Left forelimb (tissue), 1 donor: Measurements from ENCODE around the gene MAST2.
"Not testable (repeated sequence)": the region's sequence is repeated elsewhere in the genome, so short reads cannot be mapped to it uniquely, and the experiment has no call there.

Experiments
- DNase-seq: peaks from one replicate; pipeline ENCODE4 v3.0.0-alpha.2; 2018; ENCODE audit warnings: low spot score

MAST2 gene

GRCh38 chr1:46026531-46026930, 223.1 kb downstream of the MAST2 start:
- no peak for DNase-seq

DNA sequence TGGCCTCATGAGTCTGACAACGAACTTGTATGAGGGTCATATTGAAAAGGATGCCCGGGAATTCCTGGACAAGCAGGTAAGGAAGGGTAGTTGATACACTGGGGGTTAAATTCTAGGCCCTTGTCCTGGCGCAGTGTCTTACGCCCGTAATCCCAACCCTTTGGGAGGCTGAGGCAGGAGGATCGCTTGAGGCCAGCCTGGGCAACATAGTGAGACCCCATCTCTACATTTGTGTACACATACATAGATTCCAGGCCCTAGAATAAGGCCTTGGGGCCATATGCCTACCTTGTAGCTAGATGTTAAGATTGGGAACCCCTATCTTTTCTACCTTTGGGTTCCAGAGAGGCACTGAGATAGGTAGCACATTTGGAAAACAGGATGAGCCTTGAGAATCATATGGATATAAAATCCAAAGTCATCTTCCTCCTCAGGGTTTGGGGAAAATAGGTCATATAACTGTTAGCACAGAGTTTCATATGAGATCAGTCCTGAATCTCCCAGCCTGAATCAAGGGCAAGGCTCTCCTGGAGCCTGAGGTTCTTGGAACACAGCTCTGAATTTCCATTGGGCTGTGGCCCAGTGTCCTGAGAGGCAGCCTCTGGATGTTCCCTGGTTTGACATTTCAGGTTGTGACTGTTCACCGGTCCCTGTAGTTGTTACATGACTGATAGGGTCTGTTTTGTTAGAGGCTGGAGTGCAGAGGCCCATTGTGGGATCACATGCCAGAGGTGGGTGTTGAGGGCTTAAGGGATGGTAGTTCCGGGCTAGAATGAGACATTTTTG, 224.6 kb downstream of the MAST2 start:
- DNase-seq: no peak

DNA sequence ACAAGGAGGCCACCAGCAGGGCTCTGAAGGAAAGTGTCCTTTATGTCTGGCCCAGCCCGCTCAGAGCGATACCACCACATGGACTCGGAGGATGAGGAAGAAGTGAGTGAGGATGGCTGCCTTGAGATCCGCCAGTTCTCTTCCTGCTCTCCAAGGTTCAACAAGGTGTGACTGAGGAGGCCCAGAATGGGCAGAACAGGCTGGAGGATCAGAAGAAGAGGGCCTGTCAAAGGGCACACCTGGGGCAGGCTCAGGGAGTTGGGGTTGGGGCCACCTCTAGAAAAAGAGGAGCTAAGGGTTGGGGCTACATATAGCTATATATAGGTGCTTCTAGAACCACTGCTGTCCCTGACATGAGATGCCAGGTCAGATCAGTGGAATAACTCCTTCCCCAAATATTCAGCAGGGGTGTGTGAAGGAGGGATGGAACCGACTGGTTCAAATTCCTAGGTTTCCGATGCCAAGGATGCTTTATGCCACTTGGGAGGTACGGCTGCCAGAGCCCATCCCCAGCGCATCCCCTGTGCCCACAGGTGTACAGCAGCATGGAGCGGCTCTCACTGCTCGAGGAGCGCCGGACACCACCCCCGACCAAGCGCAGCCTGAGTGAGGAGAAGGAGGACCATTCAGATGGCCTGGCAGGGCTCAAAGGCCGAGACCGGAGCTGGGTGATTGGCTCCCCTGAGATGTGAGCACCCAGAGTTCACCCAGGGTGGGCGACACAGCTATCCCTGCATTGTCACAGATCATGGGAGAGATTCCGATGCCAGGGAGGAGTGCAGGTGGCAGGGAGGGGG, 226.9 kb downstream of the MAST2 start:
- no peak for DNase-seq

DNA sequence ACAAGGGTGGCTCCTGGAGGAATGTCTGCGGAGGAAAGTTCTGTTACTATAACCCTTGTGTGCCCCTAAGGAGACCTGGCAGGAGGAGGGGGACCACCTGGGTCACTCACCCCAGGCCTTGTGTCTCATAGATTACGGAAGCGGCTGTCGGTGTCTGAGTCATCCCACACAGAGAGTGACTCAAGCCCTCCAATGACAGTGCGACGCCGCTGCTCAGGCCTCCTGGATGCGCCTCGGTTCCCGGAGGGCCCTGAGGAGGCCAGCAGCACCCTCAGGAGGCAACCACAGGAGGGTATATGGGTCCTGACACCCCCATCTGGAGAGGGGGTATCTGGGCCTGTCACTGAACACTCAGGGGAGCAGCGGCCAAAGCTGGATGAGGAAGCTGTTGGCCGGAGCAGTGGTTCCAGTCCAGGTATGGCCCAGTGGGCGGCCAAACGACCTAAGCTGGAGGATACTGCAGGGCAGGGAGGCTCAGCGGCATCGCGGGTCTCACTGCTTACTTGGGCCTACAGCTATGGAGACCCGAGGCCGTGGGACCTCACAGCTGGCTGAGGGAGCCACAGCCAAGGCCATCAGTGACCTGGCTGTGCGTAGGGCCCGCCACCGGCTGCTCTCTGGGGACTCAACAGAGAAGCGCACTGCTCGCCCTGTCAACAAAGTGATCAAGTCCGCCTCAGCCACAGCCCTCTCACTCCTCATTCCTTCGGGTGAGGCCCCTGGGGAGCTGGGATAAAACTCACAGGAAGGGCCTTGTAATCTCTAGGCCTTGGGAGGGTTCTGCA, 227.7 kb downstream of the MAST2 start:
- no peak for DNase-seq

DNA sequence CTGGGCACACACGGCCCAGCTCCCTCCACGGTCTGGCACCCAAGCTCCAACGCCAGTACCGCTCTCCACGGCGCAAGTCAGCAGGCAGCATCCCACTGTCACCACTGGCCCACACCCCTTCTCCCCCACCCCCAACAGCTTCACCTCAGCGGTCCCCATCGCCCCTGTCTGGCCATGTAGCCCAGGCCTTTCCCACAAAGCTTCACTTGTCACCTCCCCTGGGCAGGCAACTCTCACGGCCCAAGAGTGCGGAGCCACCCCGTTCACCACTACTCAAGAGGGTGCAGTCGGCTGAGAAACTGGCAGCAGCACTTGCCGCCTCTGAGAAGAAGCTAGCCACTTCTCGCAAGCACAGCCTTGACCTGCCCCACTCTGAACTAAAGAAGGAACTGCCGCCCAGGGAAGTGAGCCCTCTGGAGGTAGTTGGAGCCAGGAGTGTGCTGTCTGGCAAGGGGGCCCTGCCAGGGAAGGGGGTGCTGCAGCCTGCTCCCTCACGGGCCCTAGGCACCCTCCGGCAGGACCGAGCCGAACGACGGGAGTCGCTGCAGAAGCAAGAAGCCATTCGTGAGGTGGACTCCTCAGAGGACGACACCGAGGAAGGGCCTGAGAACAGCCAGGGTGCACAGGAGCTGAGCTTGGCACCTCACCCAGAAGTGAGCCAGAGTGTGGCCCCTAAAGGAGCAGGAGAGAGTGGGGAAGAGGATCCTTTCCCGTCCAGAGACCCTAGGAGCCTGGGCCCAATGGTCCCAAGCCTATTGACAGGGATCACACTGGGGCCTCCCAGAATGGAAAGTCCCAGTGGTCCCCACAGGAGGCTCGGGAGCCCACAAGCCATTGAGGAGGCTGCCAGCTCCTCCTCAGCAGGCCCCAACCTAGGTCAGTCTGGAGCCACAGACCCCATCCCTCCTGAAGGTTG, 231.4 kb downstream of the MAST2 start:
- DNase-seq: no peak

DNA sequence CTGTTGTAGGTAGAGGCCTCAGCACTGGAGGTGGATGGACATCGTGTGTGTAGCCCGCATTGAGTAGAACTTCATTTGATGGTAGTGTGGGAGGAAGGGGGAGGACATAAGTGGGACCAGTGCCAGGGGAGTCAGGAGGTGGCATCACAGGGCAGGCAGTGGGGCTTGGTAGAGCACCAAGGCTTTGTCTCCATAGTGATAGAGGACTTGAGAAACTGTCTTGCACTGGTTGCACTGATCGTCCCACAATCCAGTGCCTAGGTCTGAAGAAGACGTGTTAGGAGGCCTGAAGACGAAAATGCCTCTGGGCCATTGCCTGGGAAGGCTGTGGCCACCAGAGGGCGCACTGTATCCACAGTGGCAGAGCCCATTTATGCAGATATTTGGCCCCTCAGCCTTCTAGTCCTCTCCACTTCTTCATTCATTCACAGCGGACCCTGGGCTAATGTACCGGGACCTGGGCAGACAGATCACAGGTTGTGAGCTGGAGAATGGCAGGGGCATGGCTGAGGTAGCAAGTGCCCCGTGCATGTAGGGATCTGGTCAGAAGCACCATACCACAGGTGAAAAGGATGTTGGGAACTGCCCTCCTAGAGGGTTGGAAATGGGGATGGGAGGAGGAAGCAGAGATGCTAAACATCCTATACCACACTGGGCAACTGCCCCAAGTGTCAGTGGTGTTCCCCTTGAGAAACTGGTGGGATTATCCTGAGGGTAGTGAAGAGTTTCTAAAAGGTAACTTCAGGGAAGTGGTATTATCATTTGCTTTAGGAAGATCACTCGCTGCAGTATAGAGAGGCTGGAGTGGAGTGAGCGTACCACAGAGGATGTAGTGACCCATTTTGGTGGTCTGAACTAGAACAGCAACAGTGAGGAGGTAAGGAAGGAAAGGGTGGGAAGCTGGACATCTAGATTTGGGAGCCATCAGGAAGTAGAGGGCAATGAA, 233.8 kb downstream of the MAST2 start:
- peak; percentile 88 for DNase-seq

DNA sequence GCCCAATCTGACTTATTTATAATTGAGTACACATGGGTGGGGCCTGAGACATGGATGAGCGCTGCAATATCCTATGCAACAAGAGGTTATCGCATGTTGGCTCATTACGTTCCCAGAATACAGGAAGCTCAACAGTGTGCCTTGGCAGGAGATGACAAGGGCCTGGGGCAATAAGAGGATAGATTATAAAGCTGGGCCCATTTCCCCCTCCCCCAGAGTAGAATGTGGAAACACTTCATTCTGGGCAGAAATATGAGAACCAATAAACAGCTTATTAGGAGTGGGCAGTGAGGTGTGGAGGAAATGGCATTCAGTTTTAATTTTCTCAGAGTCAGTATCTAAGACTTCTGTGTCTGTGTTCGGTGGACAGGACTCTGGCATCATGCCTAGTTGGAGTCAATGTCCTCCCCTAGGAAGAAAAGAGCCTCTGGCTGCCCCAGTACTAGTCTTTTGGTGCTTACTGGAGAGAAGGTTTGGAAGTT, 236.2 kb downstream of the MAST2 start:
- DNase-seq: no peak

GRCh38 chr1:46041551-46041950, 238.1 kb downstream of the MAST2 start:
- DNase-seq: no peak

DNA sequence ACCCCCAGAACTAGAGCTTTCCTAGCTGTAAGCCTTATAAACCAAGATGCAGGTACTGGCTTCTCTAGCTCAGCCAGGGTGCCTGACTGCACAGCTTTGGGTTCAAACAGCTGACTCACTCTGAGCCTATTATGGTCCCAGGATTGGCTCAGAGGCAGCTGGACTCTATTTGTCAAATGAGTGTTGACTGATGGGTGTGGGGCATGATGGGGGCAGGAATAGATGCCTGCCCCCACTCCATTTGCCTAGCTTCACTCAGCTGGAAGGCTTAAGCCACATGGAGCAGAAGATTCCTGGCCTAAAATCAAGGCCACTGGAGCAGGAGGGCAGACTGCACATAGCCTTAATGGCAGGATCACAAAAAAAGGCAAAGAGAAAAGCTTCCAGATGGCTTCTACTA, 238.6 kb downstream of the MAST2 start:
- no peak for DNase-seq

DNA sequence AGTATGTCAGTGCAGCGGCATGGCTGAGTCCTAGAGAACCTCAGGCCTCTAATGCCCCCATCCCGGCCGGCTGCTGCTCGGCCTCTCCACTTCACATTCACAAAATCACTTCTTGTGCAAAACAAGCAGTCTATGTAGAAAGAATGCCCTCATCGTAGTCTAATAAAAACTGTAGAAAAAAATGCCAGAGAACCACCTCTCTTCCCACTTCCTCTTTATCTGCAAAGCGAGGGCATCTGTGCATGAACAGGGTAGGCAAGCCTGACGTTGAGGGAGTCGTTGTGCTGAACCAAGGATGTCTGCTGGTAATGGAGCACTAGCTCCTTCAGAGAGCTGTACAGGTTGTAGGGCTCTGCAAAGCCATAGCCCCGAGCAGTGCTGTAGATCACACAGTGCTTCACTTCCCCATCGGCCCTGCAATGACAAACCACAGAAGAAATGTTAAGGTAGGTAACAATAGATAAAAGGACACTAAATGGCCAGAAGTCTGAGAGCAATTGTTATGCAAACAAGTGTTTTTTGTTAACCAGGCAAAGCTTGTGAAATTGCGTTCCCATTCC, 240.1 kb downstream of the MAST2 start:
- no peak for DNase-seq

DNA sequence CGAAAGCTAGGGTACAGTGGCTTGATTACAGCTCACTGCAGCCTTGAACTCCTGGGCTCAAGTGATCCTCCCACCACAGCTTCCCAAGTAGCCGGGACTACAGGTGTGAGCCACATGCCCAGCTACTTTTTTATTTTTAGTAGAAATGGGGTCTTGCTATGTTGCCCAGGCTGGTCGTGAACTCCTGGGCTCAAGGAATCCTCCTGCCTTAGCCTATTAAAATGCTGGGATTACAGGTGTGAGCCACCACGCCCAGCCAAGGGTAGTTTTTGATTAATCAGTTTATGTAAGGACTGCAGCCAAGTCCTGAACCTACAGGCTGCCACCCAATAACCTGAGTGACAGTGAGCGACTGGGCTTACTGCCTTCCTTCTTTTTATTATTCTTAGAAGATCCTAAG, 240.7 kb downstream of the MAST2 start:
- no peak for DNase-seq

GRCh38 chr1:46053734-46054133, 250.3 kb downstream of the MAST2 start:
- no peak for DNase-seq

GRCh38 chr1:46056325-46056724, 252.9 kb downstream of the MAST2 start:
- DNase-seq: no peak

DNA sequence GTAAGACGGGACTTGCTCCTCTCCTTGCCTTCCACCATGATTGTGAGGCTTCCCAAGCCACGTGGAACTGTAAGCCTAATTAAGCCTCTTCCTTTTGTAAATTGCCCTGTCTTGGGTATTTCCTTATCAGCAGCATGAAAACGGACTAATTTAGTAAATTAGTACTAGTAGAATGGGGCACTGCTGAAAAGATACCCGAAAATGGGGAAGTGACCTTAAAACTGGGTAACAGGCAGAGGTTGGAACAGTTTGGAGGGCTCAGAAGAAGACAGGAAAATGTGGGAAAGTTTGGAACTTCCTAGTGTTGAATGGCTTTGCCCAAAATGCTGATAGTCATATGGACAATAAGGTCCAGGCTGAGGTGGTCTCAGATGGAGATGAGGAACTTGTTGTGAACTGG, 253.8 kb downstream of the MAST2 start:
- DNase-seq: not testable (repeated sequence)

DNA sequence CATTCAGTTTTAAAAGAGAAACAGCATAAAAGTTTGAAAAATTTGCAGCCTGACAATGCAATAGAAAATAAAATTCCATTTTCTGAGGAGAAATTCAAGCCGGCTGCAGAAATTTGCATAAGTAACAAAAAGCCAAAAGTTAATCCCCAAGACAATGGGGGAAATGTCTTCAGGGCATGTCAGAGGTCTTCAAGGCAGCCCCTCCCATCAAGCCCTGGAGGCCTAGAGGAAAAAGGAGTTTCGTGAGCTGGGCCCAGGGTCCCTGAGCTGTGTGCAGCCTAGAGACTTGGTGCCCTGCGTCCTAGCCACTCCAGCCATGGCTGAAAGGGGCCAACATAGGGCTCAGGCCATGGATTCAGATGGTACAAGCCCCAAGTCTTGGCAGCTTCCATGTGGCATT, 254.4 kb downstream of the MAST2 start:
- DNase-seq: no peak

DNA sequence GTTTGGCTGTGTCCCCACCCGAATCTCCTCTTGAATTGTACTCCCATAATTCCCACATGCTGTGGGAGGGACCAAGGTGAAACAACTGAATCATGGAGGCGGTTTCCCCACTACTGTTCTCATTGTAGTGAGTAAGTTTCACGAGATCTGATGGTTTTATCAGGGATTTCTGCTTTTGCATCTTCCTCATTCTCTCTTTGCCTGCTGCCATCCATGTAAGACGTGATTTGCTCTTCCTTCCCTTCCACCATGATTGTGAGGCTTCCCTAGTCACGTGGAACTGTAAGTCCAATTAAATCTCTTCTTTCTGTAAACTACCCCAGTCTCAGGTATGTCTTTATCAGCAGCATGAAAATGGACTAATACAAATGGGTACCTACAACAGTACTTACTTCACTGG, 255.5 kb downstream of the MAST2 start:
- no peak for DNase-seq

GRCh38 chr1:46061146-46061545, 257.7 kb downstream of the MAST2 start:
- no peak for DNase-seq

DNA sequence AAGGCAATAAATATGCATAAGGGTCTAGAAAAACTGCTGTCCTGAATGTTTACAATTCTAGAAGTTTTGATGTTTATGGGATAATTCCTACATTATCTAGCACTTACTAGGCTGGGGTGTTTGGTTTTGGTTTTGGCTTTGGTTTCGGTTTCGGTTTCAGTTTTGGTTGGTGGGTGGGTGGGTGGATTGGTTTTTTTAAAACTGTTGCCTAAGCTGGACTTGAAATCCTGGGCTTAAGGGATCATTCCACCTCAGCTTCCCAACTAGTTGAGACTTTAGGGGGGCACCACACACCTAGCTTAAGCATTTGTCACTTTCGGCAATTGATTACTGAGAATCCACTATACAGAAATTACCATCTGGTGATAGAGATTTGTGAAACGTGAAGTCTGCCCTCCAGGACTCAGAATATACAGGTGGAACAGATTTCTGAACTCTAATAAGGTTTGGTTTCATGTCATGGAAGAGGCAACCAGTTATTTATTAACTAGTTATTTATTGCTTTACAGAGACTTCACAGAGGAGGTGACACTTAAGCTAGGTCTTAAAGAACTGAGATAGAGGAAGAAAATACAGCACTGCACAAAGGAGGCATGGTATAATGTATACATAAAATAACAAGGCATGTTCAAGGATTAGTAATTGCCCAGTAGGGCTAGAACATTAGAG, 259.4 kb downstream of the MAST2 start:
- DNase-seq: no peak

DNA sequence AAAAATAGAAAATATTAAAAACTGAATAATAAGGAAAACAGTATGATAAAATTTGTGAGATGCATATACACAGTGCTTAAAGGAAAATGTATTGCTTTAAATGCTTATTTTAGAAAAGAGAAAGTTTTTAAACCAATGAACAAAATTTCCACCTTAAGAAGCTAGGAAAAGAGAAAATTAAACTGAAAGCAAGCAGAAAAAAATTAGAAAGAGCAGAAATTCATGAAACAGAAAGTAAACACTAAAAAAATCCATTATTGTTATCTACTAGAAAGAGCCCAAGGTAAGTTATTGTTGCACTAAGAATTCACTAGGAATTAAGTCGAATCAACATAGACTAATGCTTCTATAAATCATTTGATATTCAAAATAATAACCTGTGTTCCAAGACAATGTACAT, 261.3 kb downstream of the MAST2 start:
- no peak for DNase-seq
